Myocyte (in vitro differentiated cells): ENCODE data around the gene PDZD2. TPM values are rescaled to one million over a fixed set of nuclear protein-coding genes. Genes with fewer than 3 reads are reported as not detected.
A peak's percentile ranks its signal among the peaks of the same experiment; 100 is the strongest.

Experiments used
- DNase-seq: peaks from one replicate; pipeline ENCODE4 v3.0.0-alpha.2; 2012; ENCODE audit warnings: low read depth
- total RNA-seq: library from RNA; depleted of rRNA; stranded (reverse); fragments of >200 nt; gene quantifications from 2 replicates; pipeline ENCODE4 v1.2.3, GENCODE V29; 2014

PDZD2 gene
- total RNA-seq, 1 donor from 2014 or later, result not detected

DNA sequence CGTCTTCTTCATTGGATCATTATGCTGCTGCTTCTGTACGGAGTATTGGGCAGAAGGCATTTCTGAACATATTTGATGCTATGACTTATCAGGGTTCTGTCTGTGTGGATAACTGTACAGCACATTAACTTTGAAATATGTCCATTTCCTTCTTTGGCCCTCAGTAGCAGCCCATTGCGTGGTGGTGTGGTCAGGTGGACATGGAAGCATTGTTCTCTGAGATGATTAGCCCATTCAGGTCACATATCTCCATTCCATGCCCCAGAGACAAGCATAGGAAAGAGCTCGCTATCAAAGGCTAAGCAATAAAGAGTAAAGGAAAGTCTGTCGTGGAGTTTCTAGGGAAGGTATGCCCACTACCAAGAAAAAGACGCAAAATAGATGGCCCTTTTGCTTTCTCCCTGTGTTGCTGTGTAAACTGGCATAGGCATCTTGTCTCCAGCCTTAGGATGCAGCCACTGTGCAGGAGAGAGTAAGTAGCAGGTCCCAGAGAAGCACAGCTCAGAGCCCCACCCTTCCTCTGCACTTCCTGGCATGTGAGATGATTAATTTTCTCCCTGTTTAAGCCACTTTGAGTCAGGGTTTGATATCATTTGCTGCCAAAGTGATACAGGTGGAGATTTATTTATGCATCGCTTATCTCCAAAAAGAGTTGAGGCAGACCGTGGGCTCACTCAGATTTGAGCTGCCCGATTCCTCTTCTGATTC is 221.9 kb downstream of the PDZD2 start:
- no peak for DNase-seq

DNA sequence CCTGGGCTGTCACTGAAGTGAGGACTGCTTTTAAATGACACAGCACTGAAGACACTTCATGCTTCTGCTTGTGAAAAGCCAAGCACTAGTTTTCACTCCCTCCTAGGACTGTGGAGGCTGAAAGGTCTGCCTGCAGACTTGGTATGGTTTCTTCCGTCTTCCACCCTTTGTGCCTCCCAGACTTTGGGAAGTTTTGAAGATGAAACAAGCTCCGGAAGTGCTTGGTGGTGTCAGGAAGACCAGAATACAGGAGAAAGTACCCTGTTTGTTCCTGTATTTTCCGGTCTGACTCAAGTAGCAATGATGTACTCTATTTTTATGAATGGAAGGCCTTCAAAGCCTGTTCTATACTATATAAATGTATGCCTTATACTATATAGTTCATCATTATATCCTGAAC is 222.7 kb downstream of the PDZD2 start:
- DNase-seq, result no peak

DNA sequence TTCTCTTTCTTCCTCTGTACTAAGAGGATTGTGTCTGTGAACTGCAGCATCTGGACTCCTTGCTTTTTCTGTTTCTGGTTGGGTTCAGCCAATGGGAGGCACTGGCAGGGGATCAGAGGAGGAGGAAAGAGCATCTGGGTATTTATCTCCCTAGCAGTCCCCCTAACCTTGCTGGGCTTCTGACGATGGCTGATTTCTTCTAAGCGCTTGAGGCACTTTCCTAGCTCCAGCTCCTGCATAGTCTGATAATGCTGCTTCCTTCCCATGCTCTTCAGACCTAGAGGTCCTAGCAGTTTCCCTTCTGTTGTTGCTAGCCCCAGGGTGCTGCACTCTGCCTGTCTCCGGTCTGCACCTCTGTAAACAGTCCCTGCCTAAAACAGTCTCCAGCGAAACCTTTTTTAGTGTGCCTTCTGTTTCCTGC is 225.1 kb downstream of the PDZD2 start:
- DNase-seq, result no peak

DNA sequence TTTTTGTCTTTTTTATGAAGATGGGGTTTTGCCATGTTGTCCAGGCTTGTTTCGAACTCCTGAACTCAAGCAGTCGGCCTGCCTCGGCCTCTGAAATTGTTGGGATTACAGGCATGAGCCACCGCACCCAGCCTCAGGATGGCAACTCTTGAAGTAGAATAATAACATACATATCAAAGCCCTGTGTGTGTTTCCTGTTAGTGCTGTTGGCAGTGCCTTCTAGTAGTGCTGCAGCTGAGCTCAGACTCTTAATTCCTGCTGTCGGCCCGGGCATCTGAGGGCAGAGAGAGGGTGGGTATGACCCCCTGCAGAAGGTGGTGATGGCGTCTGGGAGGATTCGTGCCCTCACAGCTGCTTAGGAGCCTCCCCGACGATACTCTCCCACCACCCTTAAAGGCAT is 227.2 kb downstream of the PDZD2 start:
- DNase-seq, result no peak

DNA sequence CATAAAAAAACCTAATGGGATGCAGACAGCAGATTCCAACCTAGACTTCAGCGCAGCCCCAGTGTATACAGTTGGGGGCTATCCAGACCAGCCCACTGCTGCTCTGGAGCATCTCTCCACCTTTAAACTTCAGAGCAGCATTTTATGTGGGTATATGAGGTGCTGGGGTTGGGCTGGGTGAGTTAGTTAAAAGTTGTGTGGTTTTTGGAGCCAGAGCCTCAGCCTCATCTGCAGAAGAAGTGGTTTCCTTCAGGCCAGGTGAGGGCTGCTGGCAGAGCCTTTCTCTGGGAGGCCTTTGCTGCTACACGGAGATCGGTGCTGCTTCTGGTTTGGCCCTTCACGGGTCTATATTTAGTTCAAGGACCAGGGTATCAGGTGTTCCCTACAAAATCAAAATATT is 228.3 kb downstream of the PDZD2 start:
- DNase-seq, result no peak

DNA sequence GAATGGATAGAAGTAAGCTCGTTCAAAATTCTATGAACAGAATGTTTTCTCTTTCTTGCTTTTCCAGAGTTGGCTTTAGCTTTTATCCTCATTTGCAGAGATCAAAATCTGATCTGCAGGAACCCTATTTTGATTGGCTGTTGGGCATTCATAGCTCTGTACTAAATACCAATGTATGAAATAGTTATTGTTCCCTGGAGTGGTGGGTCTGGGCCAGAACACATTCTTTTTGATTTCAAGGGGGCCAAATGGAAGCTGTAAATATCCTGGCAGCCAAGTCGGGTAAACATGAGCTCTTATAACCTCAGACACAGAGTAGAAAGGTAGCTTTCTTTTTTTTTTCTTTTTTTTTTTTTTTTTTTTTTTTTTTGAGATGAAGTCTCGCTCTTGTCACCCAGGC is 241.5 kb downstream of the PDZD2 start:
- DNase-seq, result no peak

DNA sequence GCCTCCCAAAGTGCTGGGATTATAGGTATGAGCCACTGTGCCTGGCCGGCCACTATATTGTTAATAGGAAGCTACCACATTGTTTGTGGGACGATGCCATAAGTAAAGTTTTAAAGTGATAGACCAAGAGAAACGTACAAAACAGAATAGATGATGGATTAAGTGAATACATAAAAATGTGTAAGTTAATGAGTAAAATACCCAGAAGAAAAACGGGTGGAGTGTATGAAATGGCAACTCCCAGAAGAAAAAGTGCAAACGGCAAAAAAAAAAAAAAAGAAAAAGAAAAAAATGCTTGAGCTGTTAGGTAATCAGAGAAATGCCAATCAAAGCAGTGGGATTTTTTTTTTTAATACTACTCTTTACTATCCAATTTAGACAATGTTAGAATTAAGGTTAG is 246.0 kb downstream of the PDZD2 start:
- DNase-seq, result no peak

DNA sequence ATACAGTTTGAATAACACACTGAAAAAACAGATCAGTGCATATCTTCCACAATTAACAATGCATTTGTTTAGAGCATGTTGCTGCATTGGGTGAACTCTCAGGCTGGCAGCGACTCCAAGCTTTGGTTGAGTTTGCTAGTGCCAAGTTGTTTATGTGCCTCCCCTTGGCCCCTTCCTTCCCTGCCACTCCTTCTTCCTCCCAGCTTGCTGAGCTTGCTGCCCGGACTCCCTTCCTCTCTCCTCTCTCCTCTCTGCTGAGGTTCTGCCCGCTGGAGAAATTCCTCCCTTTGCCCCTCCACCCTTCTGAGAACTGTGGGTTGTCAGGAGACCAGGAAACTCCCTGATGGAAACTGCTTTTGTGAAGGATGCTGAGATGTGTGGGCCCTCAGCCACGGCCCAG is 247.3 kb downstream of the PDZD2 start:
- no peak for DNase-seq

DNA sequence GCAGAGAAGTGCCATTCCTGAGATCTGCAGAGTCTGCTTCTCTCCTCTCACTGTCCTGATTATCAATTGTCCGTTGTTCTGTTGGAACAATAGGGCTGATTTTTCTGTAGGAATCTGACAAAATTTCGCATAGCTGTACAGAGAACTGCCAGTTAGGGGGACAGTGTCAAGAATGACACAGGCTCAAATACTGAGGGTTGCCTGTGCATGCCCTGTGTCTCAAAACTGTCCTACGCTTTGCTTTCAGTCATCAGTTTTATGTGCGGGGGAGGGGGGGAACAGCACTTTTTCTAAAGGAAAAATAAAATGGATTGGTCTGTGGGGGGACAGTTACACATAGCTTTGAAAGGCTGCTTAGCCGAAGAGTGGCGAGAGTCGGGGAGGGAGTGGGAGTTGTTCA is 248.6 kb downstream of the PDZD2 start:
- no peak for DNase-seq

DNA sequence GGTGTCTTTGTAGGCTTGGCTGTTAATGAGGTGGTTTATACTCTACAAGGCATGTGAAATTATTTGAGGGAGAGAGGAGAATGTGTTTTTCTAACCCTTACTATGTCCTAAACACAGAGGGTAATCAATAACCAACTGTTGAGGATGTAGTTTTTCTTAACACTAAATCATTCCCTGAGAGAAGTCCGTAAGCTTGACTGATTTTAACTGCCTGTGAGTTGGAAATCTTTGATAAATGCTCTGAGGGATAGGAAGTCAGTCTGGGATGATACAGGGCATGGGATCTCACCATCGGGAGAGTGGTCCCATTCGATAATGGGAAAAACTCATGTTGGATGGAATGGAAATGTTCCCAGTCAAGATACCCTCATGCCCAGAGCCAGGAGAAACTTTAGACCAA is 249.6 kb downstream of the PDZD2 start:
- DNase-seq, result no peak

DNA sequence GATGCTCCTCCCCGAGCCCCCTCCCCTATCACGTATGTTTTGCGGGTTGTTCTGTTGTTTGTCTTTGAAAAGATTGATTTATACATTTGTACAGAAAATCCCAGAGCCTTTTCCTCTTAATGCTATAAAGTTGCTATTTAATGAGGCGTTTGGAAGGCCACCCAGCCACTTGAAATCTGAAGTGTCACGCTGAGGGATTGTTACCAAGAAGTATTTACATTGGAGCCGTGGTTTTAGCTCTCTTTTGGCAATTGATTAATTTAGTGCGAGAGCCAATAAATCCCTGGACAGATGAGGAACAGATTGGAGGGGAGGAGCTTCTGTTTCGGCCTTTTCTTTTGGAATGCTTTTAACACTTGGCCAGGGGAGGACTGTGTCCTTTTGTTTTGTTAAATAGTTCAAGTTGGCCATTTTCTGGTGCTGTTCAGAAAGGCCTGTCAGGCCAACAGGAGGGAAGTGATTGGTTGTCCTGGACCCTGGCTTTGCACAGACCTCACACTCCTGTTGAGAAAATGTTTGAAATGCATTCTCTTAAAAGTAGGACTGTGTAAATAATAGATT is 250.2 kb downstream of the PDZD2 start:
- DNase-seq, result no peak

DNA sequence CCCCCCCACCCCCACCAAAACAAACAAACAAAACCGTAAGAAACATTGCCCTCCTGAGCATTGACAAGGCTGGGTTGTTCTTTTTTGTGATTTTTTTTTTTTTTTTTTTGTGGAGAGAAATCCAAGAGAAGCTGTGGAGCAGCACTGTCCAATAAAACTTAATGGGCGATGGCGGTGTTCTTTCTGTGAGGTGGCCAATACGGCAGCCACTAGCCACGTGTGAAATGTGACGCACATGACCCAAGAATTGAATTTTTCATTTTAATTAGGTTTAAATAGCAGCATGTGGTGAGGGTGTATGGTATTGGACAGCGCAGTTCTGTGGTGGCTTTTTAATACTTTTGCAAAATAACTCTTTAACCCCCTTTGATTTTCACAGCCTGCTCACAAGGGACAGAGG is 251.1 kb downstream of the PDZD2 start:
- DNase-seq, result no peak

DNA sequence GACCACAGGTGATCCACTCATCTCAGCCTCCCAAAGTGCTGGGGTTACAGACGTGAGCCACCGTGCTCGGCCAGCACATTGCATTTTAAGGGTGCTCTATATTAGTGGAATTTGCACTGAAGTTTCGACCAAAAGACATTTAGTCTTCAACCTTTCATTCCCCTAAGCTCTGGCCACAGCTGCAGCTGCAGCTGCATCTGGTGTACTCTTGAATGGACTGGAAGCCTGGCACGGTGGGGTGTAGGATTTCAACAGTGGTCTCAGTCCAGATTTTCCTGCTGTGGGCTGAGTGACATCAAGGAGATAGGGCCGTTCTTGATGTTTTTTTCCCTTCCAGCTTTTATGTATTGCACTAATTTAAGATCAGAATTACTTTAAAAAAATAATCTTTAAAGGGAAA is 255.2 kb downstream of the PDZD2 start:
- DNase-seq, result peak; percentile 14

DNA sequence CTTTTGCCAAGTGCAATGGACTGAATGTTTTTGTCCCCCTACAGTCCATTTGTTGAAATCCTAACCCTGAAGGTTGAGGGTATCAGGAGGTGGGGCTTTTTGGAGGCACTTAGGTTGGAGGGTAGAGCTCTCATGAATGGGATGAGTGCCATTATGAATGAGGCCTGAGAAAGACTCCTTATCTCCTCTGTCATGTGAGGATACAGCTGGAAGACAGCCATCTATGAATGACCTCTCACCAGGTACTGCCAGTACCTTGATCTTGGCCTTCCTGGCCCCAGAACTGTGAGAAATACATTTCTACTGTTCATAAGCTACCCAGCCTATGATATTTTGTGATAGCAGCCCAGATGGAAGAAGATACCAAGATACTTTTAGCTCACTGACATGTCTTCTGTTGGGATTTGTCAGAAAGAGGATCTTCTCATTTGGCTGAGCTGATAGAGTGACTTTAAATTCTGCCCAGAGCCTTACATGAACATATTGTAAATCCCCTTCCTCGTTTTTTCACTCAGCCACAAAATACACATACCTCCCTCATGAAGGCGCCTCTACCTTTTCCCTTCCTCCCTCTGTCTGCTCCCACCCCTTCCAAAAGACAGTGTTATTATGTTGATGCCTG is 256.4 kb downstream of the PDZD2 start:
- DNase-seq, result no peak

DNA sequence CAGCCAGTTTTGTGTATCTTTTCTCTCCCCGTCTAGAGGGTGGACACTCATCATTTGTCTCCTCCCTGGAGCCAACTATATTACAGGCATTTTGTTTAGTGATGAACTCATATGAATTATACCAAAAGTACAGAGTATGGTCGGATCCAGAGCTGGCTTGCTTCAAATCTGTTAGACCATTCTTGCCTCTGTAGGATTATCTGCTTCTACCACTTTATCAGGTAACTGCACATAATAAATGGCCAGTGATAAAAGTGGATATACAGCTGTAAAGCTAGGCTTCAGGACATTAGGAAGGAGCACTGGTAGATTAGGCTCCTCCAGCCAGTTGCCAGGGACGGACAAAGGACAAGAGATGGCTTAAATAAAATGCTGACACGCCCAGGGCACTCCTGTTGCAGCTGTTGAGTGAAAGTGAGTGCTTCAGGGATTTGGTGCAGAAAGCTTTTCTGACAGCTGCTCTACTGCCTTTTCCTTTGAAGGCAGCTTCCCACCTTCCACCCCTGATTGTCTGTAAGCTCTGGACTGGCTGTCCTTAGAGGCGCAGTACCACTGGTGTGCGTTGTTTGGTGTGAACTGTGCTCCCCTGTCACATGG is 259.2 kb downstream of the PDZD2 start:
- DNase-seq, result peak; percentile 32

DNA sequence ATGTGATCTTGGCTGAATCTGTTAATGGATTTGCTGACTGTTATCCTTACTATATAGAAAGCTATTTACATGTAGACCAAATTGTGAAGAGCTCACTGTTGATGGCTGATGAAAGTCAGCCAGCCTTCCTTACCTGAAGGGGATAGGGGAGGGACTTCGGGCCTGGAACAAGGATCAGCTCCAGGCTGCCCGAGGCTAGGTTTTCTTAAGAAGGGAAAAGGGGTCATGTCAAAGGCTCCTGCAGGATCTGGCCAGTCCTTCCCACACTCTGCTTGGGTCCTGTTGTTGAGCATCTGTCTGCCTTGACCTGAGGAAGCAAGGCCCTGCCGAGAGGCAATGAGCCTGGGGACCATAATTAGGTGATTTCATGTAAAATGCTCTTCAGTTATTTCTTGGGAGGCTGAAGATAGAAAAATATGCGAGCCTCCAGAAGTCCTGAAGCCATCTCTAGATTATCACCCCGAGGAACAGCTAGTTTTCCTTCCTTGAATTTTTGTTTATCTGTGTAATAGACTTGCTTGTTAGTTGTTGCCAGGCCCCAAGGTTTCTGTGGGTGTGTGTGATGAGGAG is 261.4 kb downstream of the PDZD2 start:
- DNase-seq, result no peak

DNA sequence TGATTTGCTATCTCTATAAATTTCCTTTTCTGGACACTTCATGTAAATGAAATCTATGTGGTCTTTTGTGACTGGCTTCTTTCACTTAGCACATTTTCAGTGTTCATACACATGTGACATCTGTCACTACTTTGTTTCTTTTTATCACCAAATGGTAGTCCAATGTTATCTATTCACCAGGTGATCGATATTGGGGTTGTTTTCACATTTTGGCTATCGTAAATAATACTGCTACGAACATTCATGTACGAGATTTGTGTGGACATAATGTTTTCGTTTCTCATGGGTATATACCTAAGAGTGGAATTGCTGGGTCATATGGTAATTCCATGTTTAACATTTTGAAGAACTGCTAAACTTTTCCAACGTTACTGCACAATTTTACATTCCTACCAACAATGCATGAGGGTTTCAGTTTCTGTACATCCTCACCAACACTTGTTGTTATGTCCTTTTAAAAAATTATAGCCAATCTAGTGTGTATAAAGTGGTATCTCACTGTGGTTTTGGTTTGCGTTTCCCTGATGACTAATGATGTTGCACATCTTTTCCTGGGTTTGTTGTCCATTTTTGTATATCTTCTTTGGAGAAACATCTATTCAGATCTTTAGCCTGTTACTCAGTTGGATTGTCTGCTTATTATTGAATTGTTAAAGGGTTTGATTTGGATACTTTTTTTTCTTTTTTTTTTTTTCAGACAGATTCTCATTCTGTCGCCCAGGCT is 263.0 kb downstream of the PDZD2 start:
- DNase-seq, result no peak

DNA sequence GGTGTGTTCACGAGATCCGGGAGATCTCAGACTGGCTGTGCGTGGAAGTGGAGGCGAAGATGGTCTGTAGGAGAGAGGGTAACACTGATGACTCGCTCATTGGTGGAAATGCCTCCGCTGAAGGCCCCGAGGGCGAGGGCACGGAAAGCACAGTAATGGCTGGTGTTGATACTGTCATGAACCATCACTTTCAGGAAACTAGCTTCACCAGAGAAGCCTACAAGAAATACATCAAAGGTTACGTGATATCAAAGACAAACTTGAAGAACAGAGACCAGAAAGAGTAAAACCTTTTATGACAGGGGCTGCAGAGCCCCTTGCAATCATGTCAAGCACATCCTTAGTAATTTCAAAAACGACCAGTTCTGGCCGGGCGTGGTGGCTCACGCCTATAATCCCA is 269.5 kb downstream of the PDZD2 start:
- no peak for DNase-seq

DNA sequence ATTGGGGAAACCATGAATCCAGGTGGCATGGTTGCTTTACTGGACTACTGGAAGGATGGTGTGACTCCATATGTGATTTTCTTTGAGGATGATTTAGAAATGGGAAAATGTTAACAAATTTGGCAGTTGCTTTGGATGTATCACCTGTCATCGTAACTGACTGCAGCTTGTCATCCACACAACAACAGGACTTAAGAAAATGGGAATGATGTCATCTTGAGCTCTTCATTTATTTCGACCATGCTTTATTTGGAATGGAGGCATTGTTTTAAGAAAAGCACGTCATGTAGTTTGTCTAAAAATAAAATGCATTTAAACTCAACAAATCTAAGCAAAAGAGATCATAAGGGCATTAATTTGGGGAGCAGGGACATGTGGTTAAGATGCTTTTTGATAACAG is 270.1 kb downstream of the PDZD2 start:
- DNase-seq, result no peak

DNA sequence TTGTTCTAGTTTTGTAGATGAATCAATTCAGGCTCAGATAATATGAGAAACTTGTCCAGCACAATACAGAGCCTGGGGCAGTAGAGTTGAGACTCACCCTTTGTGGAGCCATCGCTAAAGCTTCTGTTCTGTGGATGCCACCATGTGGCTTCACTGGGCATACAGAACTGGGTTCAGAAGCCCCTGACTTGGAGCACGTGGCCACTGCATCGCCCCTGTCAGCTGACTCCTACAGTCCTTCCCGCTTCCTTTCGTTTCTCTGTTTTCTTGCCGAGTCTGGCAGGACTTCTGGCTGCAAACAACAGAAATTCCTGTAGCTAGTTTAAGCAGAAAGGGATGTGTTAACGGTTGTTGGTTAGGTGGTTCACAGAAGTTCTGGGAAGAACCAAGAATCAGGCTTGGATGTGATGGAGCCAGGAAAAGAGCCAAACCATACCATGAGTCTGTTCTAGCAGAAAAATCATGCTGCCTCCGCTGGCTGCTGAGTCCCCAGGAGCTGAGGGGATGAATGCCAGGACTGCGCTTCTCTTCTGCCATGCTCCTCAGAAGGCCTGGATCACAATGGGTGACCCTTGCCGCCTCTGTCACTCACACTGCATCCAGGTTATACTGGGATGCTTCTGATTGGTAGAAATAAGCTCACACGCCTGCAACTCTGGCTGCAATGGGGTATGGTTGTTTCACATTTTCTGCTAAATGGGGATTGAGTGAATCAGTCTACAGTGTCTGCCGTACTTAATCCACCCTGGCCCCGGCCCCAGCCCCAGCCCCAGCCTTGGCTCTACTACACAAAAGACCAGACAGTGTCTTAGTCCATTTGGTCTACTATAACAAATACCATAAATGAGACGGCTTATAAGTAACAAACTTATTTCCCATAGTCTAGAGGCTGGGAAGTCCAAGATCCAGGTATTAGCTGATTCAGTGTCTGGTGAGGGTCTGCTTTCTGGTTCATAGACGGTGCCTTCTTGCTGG is 272.6 kb downstream of the PDZD2 start:
- DNase-seq, result no peak
